Ishikawa (cell line): Measurements from ENCODE around the gene HOXA9.

Experiments used
- CEBPB ChIP-seq: IDR thresholded peaks from 2 replicates; pipeline ENCODE4 v1.6.1; 2012
- CREB1 ChIP-seq: IDR thresholded peaks from 2 replicates; pipeline ENCODE4 v1.6.1; 2012; ENCODE audit warnings: low read depth
- EGR1 ChIP-seq: IDR thresholded peaks from 2 replicates; pipeline ENCODE4 v1.6.1; 2012
- EP300 ChIP-seq: IDR thresholded peaks from 2 replicates; pipeline ENCODE4 v1.6.1; 2012; ENCODE audit warnings: borderline replicate concordance
- FOXM1 ChIP-seq: IDR thresholded peaks from 2 replicates; pipeline ENCODE4 v1.6.1; 2012; ENCODE audit warnings: low read depth, borderline replicate concordance
- MAX ChIP-seq: IDR thresholded peaks from 2 replicates; pipeline ENCODE4 v1.6.1; 2012
- NFIC ChIP-seq: IDR thresholded peaks from 2 replicates; pipeline ENCODE4 v1.6.1; 2012
- RAD21 ChIP-seq: IDR thresholded peaks from 2 replicates; pipeline ENCODE4 v1.6.1; 2012; ENCODE audit warnings: low read depth
- REST ChIP-seq: IDR thresholded peaks from 2 replicates; pipeline ENCODE4 v1.6.1; 2012; ENCODE audit warnings: low read depth, mild to moderate bottlenecking
- TAF1 ChIP-seq: IDR thresholded peaks from 2 replicates; pipeline ENCODE4 v1.6.1; 2012; ENCODE audit warnings: low read depth, mild to moderate bottlenecking
- TCF12 ChIP-seq: IDR thresholded peaks from 2 replicates; pipeline ENCODE4 v1.6.1; 2012; ENCODE audit warnings: low read depth
- TEAD4 ChIP-seq: IDR thresholded peaks from 2 replicates; pipeline ENCODE4 v1.6.1; 2012
- USF1 ChIP-seq: IDR thresholded peaks from 2 replicates; pipeline ENCODE4 v1.6.1; 2012
- YY1 ChIP-seq: IDR thresholded peaks from 2 replicates; pipeline ENCODE4 v1.6.1; 2012; ENCODE audit warnings: low read depth
- ZBTB7A ChIP-seq: IDR thresholded peaks from 2 replicates; pipeline ENCODE4 v1.6.1; 2012; ENCODE audit warnings: low read depth

HOXA9 gene

GRCh38 chr7:27128034-27128433, 37.3 kb downstream of the HOXA9 start:
- TF ChIP-seq USF1: no peak
- no peak for TF ChIP-seq TCF12
- no peak for TF ChIP-seq MAX
- no peak for TF ChIP-seq CEBPB
- TF ChIP-seq ZBTB7A: no peak
- no peak for TF ChIP-seq TEAD4
- no peak for TF ChIP-seq NFIC
- no peak for TF ChIP-seq CREB1
- TF ChIP-seq EP300: no peak
- TF ChIP-seq EGR1: no peak
- no peak for TF ChIP-seq TAF1
- TF ChIP-seq YY1: no peak

GRCh38 chr7:27126596-27127327, 38.6 kb downstream of the HOXA9 start:
- TF ChIP-seq ZBTB7A (no peak), YY1 (no peak), CEBPB (no peak), FOXM1 (no peak), NFIC (no peak), MAX (no peak), RAD21 (no peak), EGR1 (no peak), TCF12 (no peak), EP300 (no peak), TAF1 (no peak), CREB1 (no peak), REST (no peak), USF1 (no peak)

- TF ChIP-seq YY1: no peak
- TF ChIP-seq EP300: no peak
- no peak for TF ChIP-seq FOXM1
- TF ChIP-seq TEAD4: no peak
Observed at GRCh38 chr7:27125986-27126394, 39.3 kb downstream of the HOXA9 start.

- no peak for TF ChIP-seq ZBTB7A
- TF ChIP-seq USF1: no peak
- no peak for TF ChIP-seq MAX
- no peak for TF ChIP-seq EGR1
- no peak for TF ChIP-seq YY1
- TF ChIP-seq EP300: no peak
- TF ChIP-seq CEBPB: no peak
- no peak for TF ChIP-seq RAD21
- no peak for TF ChIP-seq CREB1
- no peak for TF ChIP-seq REST
- TF ChIP-seq TEAD4: no peak
- no peak for TF ChIP-seq NFIC
- no peak for TF ChIP-seq TAF1
- no peak for TF ChIP-seq FOXM1
- TF ChIP-seq TCF12: no peak
Observed at GRCh38 chr7:27124902-27125689, 40.2 kb downstream of the HOXA9 start.
